Measurements from ENCODE around the gene TNFRSF19.

DNA sequence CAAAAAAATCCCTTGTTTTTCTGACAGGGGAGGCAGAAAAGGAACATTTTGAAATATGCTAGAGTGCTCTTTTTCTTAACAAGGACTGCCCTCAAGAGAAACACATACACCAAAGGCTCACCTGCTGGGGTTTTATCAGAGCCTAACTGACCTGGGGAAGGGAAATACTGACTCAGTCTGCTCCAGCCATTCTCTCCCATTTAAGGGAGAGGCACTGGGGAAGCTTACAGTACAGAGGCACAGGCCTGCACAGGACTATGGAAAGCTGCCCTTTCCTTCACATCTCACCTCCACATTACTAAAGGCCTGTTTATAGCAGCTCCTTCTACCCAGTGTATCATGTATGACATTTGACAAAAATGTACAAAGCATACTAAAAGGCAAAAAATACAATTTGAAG lies 30.3 kb downstream of the TNFRSF19 start:
- TF ChIP-seq POLR2A (IDR thresholded peaks at IDR 0.05; ENCODE audit: low read depth, low read length) = no peak
- no peak for TF ChIP-seq PAX5 (IDR thresholded peaks at IDR 0.05; ENCODE audit: insufficient read depth, low read length, severe bottlenecking)
- no peak for TF ChIP-seq POLR2AphosphoS5 (IDR thresholded peaks at IDR 0.05; ENCODE audit: low read depth, low read length)
- TF ChIP-seq TAF1 (IDR thresholded peaks at IDR 0.05; ENCODE audit: low read depth, low read length) = no peak
- TF ChIP-seq POU2F2 (IDR thresholded peaks at IDR 0.05; ENCODE audit: low read depth, low read length) = no peak
